Thoracic aorta (tissue), 2 donors: ENCODE results near the gene ESR2. TPM values are rescaled to one million over a fixed set of nuclear protein-coding genes. Genes with fewer than 3 reads are reported as not detected.

Source experiments
- ATAC-seq: fragments of 150-250 bp; one replicate; pipeline ENCODE4 v1.8.0; 2017; ENCODE audit warnings: low read depth; ENCODE audit not compliant: insufficient number of reproducible peaks, low FRiP score
- DNase-seq: peaks from one replicate; pipeline ENCODE4 v3.0.0-alpha.2; 2020; ENCODE audit warnings: low spot score
- H3K27ac ChIP-seq, 2 donors: fragments of 200-600 bp; sonication (generic); 1 replicate in 1 of 2; 2 replicates in 1 of 2; pipeline ENCODE4 v1.5.1; 2016; ENCODE audit warnings: mild to moderate bottlenecking in 2 of 2, moderate library complexity in 2 of 2
- H3K27me3 ChIP-seq: fragments of 200-600 bp; sonication (generic); replicated peaks from 2 replicates; pipeline ENCODE4 v1.6.0; 2016; ENCODE audit warnings: mild to moderate bottlenecking; ENCODE audit not compliant: insufficient read depth
- H3K36me3 ChIP-seq: fragments of 200-600 bp; sonication (generic); one replicate; pipeline ENCODE4 v1.5.1; 2016
- H3K4me1 ChIP-seq, 2 donors: fragments of 200-600 bp; sonication (generic); 1 replicate in 1 of 2; 2 replicates in 1 of 2; pipeline versions ENCODE4 v1.5.1 to v1.6.0; 2016; ENCODE audit warnings: low read depth in 2 of 2, mild to moderate bottlenecking in 1 of 2; ENCODE audit not compliant: control insufficient read depth in 1 of 2
- H3K4me3 ChIP-seq: fragments of 200-600 bp; sonication (generic); 2 replicates; pipeline ENCODE4 v1.5.1; 2016; ENCODE audit warnings: mild to moderate bottlenecking
- H3K9me3 ChIP-seq: fragments of 200-600 bp; sonication (generic); 2 replicates; pipeline ENCODE4 v1.5.1; 2016
- total RNA-seq, 2 donors: library from RNA; depleted of rRNA; stranded (reverse); fragments of >200 nt; gene quantifications; one replicate each; pipeline versions ENCODE4 v1.1.0 to v1.2.3, GENCODE V29; 2016
- TF ChIP-seq, protein P1 (sequence below): fragments of 200-600 bp; sonication (generic); IDR thresholded peaks from one replicate; pipeline ENCODE4 v1.5.1; 2019; ENCODE audit warnings: antibody characterized with exemption

ESR2 gene
- total RNA-seq, 2 donors from 2014 or later = 0.27 to 0.71 TPM

DNA sequence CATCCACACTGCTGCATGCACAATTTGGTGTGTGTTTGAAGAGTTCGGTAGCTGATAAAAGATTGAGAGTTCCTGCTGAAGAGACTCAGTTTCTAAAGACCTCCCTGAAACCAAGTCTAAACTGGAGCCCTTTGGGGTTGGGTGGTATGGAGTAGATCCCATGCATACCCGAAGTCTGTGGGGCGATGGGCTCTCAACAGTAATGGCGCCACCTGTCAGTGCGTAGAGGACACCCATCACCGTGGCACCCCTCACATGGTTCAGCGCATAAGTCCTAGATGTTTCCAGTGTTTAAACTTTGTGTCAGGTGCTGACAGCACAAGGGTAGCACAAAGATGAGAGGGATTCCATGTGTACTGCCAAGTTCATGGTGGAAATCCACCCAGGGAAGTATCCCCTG lies 85.9 kb downstream of the ESR2 start:
- ATAC-seq = no peak
- H3K4me3 ChIP-seq = no peak overlapping the region
- no peak for DNase-seq
- peaks cover 2 to 3% of the 10 kb centered on the region in 2 donors for H3K4me1 ChIP-seq
- no peaks in the 10 kb centered on the region for H3K27me3 ChIP-seq
- peaks cover 22% of the 10 kb centered on the region for H3K36me3 ChIP-seq
- no peak overlapping the region for H3K27ac ChIP-seq
- TF ChIP-seq, protein P1, sequence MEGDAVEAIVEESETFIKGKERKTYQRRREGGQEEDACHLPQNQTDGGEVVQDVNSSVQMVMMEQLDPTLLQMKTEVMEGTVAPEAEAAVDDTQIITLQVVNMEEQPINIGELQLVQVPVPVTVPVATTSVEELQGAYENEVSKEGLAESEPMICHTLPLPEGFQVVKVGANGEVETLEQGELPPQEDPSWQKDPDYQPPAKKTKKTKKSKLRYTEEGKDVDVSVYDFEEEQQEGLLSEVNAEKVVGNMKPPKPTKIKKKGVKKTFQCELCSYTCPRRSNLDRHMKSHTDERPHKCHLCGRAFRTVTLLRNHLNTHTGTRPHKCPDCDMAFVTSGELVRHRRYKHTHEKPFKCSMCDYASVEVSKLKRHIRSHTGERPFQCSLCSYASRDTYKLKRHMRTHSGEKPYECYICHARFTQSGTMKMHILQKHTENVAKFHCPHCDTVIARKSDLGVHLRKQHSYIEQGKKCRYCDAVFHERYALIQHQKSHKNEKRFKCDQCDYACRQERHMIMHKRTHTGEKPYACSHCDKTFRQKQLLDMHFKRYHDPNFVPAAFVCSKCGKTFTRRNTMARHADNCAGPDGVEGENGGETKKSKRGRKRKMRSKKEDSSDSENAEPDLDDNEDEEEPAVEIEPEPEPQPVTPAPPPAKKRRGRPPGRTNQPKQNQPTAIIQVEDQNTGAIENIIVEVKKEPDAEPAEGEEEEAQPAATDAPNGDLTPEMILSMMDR = no peak
- H3K9me3 ChIP-seq = no peaks in the 10 kb centered on the region

DNA sequence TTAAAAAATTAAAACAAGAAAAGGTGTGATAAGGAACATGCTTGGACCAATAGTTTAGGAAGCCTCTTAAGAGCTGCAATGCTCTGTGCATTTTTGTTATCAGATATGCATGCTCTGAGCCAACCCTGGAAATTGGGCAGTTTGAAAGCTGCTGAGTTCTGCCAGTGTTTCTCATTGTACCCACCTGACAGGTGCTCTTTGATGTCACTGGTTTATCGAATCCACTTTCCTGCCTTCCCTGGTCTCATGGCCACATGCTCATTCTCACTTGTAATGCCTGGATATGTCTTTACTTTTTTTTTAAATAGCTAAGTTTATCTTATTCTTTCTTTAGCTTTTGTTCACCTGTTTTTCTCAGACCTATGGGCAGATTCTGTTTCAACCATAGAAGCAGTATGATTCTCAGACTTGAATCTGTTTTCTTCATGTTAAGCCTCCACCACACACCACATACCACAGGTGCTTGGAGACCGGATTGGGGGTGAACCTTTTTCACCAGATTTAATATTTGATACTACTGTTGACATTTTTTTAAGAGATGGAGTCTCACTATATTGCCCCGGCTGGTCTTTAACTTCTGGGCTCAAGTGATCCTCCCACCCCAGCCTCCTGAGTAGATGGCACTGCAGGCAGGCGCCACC lies 90.7 kb downstream of the ESR2 start:
- no peak for ATAC-seq
- TF ChIP-seq, protein P1 = no peak

DNA sequence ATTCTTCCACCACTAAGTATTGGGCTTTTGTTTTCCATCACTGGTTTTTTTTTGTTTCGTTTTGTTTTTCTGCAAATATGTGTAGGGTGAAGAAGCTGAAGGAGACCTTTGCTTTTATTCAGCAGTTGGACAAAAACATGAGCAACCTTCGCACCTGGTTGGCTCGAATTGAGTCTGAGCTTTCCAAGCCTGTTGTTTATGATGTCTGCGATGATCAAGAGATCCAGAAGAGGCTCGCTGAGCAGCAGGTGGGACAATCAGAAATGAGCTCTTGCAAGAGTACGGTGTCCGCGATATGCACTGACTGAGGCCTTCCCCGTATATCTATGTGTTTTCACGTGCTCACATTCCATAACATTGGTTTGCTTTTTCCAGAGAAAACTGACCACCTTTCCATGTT lies 91.5 kb downstream of the ESR2 start:
- Histone ChIP-seq H3K36me3 (no peaks in the 10 kb centered on the region), H3K9me3 (no peaks in the 10 kb centered on the region), H3K4me3 (no peak overlapping the region), H3K27ac (no peak overlapping the region), H3K4me1 (no peaks in the 10 kb centered on the region), H3K27me3 (no peaks in the 10 kb centered on the region)
- no peak for ATAC-seq
- no peak for DNase-seq
- TF ChIP-seq, protein P1 = no peak

More for the DNA sequence above, 90.7 kb downstream of the ESR2 start:
- H3K27ac ChIP-seq = no peak overlapping the region
- H3K4me3 ChIP-seq = no peak overlapping the region
- no peaks in the 10 kb centered on the region for H3K27me3 ChIP-seq
- H3K36me3 ChIP-seq = peaks cover 3% of the 10 kb centered on the region
- no peaks in the 10 kb centered on the region for H3K4me1 ChIP-seq
- no peaks in the 10 kb centered on the region for H3K9me3 ChIP-seq
- DNase-seq = no peak

DNA sequence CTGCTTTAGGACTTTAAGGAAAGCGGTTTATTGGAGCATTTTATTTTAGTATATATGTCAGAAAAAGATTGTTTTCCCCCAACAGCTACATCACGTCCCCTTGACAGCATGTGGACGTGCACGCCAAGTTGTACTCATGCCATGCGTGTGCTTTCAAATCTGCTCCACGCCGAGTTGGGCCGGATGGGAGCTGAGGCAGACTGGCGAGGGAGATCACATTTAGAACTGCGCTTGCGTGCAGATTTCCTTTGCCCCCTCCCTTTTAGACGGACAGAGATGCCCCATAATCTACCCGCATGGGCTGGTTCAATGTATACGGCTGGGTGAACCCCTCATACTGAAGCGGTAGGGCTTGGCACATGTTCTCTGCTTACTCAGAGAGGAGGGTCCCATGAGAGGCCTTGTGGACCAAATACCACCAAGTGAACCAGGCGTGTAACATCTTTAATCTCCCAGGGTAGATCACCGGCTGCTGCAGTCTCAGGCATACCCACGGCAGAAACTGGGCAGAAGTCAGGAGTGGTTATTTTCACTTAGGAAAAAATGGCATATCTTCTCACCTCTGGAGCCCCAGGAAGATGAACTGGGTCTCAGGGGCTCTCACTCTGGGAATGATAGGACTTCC lies 92.1 kb downstream of the ESR2 start:
- Histone ChIP-seq H3K27ac (no peak overlapping the region), H3K27me3 (no peaks in the 10 kb centered on the region), H3K4me3 (no peak overlapping the region), H3K36me3 (no peaks in the 10 kb centered on the region), H3K9me3 (no peaks in the 10 kb centered on the region), H3K4me1 (no peaks in the 10 kb centered on the region)
- ATAC-seq = no peak
- TF ChIP-seq, protein P1 = no peak
- DNase-seq = no peak

DNA sequence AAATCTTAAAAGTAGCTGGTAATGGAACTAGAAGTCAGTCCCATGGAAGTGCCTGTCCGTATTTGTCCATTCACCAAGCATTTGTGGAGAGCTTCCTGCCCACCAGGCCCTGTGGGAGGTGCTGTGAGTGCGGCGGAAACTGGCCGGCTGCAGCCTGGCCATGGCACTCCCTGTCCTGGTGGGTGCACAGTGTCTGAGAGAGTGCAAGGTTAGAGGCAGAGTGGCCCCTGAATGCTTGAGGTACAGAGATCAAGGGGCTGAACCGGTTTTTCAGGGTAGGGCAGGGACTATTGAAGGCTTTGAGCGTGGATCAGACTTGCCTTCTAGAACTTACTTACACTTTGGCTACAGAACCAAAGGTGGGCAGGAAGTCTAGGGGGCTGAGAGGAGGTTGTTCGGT lies 92.9 kb downstream of the ESR2 start:
- Histone ChIP-seq H3K9me3 (no peaks in the 10 kb centered on the region), H3K4me1 (peaks cover 5 to 7% of the 10 kb centered on the region in 2 donors), H3K27ac (no peak overlapping the region), H3K4me3 (no peak overlapping the region), H3K27me3 (no peaks in the 10 kb centered on the region), H3K36me3 (no peaks in the 10 kb centered on the region)
- TF ChIP-seq, protein P1 = no peak
- DNase-seq = no peak
- ATAC-seq = no peak
